ENCODE measurements around the gene C5orf46.
"Not testable (repeated sequence)": the region's sequence is repeated elsewhere in the genome, so short reads cannot be mapped to it uniquely, and the experiment has no call there.

DNA sequence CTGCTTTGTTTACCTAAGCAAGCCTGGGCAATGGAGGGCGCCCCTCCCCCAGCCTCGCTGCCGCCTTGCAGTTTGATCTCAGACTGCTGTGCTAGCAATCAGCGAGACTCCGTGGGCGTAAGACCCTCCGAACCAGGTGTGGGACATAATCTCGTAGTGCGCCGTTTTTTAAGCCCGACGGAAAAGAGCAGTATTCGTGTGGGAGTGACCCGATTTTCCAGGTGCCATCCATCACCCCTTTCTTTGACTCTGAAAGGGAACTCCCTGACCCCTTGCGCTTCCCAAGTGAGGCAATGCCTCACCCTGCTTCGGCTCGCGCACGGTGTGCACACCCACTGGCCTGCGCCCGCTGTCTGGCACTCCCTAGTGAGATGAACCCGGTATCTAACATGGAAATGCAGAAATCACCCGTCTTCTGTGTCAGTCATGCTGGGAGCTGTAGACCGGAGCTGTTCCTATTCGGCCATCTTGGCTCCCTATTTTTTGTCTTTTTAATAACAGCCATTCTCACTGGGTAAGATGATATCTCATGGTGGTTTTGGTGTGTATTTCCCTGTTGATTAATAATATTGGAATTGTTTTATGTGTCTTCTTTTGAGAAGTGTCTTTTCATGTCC lies 40.4 kb upstream of the C5orf46 start:
- TF ChIP-seq POLR2A (IDR thresholded peaks at IDR 0.05); CTCF (IDR thresholded peaks at IDR 0.05 in 8 of 11, conservative IDR thresholded peaks at IDR 0.05 in 3 of 11): not testable (repeated sequence)

Measured in spleen (tissue), 7 donors.